T-helper 17 cell (primary cell): ENCODE measurements around the gene SLC9A4. TPM values are rescaled to one million over a fixed set of nuclear protein-coding genes. Genes with fewer than 3 reads are reported as not detected.

ENCODE experiments used
- ATAC-seq: fragments of 150-1000 bp; cut with Tn5 transposase; 2 replicates; pipeline ENCODE4 v1.10.0; 2021; ENCODE audit warnings: mild to moderate bottlenecking, moderate library complexity
- DNase-seq, 3 donors: peaks; one replicate each; pipeline versions ENCODE4 v3.0.0 to v3.0.0-alpha.2; 2020 to 2021
- H3K9me3 ChIP-seq: one replicate; pipeline ENCODE4 v1.7.0; 2013; ENCODE audit warnings: low read length, mild to moderate bottlenecking; ENCODE audit not compliant: control insufficient read depth, poor library complexity, severe bottlenecking
- H3K27ac Mint-ChIP-seq: one replicate; pipeline ENCODE4 v1.8.0; 2022; ENCODE audit warnings: mild to moderate bottlenecking, moderate library complexity, mixed read lengths
- H3K27me3 Mint-ChIP-seq: one replicate; pipeline ENCODE4 v1.8.0; 2022; ENCODE audit warnings: mixed read lengths
- H3K36me3 Mint-ChIP-seq: one replicate; pipeline ENCODE4 v1.8.0; 2022; ENCODE audit warnings: low read depth, mixed read lengths
- H3K4me1 Mint-ChIP-seq: one replicate; pipeline ENCODE4 v1.8.0; 2022; ENCODE audit warnings: mild to moderate bottlenecking, mixed read lengths
- H3K4me3 Mint-ChIP-seq: one replicate; pipeline ENCODE4 v1.8.0; 2022; ENCODE audit warnings: mild to moderate bottlenecking, moderate library complexity, mixed read lengths
- total RNA-seq, 4 donors: library from RNA in 2 of 4; stranded (reverse) in 2 of 4; gene quantifications; one replicate each; pipeline ENCODE4 v1.2.3 and lab custom pipeline; 2022 to 2026

SLC9A4 gene
- total RNA-seq, 2 donors from 2014 or later: 0.12 to 0.18 TPM

DNA sequence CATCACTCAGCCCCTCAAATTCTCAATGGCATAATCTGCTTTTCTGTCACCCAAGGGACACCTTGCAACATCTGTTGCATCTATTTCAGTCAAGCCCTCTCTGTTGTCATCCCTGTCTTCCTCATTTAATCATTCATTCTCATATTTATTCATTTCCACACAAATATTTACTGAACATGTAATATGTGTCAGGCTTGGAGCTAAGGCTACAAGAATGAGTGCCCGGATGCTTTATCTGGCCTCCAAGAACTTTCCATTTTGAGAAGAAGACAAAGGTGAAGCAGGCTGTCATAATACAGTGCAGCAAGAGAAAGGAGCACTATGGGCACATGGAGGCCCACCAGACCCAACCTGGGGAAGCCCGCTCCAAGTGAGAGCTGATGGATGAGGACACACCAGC, 34.4 kb upstream of the SLC9A4 start:
- H3K36me3 Mint-ChIP-seq: peaks cover 4% of the 10 kb centered on the region
- DNase-seq: no peak
- H3K9me3 ChIP-seq: no peaks in the 10 kb centered on the region
- ATAC-seq: no peak
- no peak overlapping the region for H3K27ac Mint-ChIP-seq
- no peak overlapping the region for H3K4me3 Mint-ChIP-seq
- no peaks in the 10 kb centered on the region for H3K27me3 Mint-ChIP-seq
- peaks cover 20% of the 10 kb centered on the region for H3K4me1 Mint-ChIP-seq

DNA sequence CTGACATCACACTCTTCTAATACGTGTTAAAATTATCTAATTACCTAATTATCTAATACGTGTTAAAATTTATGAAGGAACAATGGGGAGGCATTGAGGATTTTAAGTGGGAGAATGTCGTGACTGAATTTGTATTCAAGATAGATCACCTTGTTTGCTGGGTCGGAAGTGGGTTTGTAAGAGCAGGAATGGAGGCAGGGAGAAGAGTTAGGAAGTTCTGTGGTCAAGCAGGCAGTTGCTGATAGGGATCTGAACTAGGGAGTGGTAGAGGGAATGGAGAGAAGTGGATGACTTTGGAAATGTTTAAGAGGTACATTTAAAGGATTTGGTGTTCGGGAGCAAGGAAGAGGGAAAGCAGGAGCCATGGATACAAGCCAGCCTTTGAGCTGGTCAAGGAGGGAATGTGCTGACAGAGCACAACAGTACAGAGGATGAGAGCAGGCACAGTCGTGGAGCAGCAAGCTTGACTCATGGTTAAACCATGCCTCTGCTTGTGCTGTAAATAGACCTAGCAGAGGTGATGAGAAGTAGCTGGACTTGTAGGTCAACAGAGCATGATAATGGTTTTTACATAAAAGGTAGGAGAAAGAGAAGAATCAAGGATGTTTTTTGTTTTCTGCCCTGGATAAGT, 33.8 kb upstream of the SLC9A4 start:
- no peaks in the 10 kb centered on the region for H3K27me3 Mint-ChIP-seq
- no peak overlapping the region for H3K27ac Mint-ChIP-seq
- ATAC-seq (no peak), DNase-seq (no peak)
- no peak overlapping the region for H3K4me3 Mint-ChIP-seq
- H3K36me3 Mint-ChIP-seq: peaks cover 4% of the 10 kb centered on the region
- H3K9me3 ChIP-seq: no peaks in the 10 kb centered on the region
- H3K4me1 Mint-ChIP-seq: peaks cover 20% of the 10 kb centered on the region

DNA sequence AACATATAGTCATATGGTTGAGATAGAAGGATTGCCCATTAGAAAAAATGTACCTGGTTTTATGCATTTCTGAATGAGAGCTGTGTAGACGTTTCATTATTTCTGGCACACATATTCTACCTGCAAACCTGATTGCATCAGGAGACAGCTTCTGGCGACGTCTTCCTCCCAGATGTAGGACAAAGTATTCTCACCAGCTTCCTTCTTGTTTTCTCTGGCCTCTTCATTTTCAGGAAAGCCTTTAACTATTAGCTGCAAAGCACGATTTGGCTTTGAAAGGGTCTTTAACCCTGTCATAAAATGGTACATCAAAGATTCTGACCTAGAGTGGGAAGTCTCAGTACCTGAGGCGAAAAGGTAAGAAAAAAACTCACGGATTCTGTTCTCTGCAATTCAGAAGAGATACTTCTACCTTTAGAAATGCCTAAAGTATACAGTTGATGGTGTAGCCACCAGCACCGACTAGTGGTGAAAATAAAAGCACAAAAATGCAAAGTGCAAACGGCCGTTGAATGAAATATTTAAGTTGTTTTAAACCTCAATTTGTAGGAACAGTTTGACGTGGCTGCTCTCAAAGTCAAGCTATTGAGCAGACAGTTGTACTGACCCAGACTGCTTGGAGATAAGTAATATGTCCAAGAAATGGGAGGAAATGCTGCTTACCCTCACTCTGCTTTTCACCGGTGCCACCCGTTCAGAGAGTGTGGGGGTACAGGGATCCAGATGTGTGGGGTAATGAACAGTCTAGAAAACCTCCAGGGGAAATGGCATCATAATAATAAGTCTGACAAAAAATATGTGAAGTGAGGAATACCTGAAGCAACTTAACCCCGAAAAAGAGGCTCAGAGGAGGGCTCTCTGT, 29.8 kb upstream of the SLC9A4 start:
- no peaks in the 10 kb centered on the region for H3K9me3 ChIP-seq
- Mint-ChIP-seq H3K4me1 (peaks cover 6% of the 10 kb centered on the region), H3K36me3 (no peaks in the 10 kb centered on the region), H3K27me3 (no peaks in the 10 kb centered on the region), H3K4me3 (peak overlapping the region; percentile 68), H3K27ac (no peak overlapping the region)
- ATAC-seq: peak; percentile 87
- peak in 1 of 3 donors; percentile 30 for DNase-seq

DNA sequence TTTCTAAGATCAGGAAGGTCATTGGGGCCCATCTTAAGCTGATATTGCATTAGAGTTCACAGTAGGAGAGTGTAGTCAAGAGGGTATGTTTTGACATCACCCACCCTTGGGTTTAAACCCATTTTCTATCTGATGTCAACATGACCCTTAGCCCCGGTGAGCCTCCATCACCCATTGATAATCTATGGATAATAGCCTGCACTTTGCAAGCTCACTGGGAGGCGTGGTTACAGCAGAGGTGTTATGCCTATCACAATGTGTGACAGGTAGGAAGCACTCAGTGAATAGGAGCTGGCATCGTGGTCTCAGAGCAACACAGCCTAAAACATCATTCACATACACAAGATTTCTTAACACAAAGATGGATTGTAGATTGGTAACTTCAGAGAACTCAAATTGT, 28.8 kb upstream of the SLC9A4 start:
- Mint-ChIP-seq H3K27ac (no peak overlapping the region), H3K4me1 (peaks cover 6% of the 10 kb centered on the region), H3K36me3 (no peaks in the 10 kb centered on the region), H3K4me3 (no peak overlapping the region), H3K27me3 (no peaks in the 10 kb centered on the region)
- no peaks in the 10 kb centered on the region for H3K9me3 ChIP-seq
- no peak for ATAC-seq
- no peak for DNase-seq

DNA sequence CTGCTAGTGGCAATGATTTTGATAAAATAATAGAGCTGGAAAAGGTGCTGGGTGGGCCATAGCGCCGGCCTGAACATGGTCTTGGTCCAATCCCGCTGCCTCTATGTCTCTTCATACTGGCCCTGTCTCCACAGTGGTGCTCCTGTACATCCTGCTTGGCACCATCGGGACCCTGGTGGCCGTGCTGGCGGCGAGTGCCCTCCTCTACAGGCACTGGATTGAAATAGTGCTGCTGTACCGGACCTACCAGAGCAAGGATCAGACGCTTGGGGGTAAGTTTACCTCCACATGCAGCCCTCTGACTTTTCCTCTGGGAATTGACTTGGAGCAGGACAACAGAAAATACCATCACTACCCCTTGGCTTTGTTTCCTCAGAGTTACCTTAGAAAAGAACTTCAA, 26.1 kb upstream of the SLC9A4 start:
- H3K9me3 ChIP-seq: no peaks in the 10 kb centered on the region
- H3K27me3 Mint-ChIP-seq: no peaks in the 10 kb centered on the region
- DNase-seq (no peak), ATAC-seq (no peak)
- no peaks in the 10 kb centered on the region for H3K36me3 Mint-ChIP-seq
- H3K27ac Mint-ChIP-seq: no peak overlapping the region
- H3K4me3 Mint-ChIP-seq: no peak overlapping the region
- peaks cover 6% of the 10 kb centered on the region for H3K4me1 Mint-ChIP-seq

DNA sequence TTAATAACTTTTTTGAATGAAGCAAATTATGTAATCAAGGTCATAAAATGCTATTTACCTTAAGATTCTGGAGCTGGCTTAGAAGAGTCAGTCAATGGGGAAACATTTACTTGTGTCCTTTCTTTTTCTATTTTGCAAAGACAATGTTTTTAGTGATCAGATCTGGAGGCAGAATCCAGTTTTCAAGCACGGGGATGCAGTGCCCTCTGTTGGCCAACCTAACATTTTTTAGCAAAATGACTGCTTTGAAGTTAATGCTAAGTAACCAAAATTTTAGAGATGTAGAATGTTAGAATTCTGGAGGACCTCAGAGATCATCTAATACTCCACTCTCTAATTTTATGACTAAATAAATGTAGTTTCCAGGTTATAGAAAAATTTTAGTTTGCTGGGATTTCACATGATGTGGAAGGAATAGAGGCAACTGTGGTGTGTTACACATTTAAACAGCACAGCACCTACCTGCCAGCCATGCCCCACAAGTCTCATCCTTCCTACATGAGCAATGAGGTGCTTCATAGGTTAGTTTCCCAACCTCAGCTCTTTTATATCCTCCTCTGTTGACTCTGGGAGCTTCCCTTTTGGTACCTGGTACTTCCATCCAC, 23.6 kb upstream of the SLC9A4 start:
- no peak overlapping the region for H3K4me3 Mint-ChIP-seq
- ATAC-seq: no peak

DNA sequence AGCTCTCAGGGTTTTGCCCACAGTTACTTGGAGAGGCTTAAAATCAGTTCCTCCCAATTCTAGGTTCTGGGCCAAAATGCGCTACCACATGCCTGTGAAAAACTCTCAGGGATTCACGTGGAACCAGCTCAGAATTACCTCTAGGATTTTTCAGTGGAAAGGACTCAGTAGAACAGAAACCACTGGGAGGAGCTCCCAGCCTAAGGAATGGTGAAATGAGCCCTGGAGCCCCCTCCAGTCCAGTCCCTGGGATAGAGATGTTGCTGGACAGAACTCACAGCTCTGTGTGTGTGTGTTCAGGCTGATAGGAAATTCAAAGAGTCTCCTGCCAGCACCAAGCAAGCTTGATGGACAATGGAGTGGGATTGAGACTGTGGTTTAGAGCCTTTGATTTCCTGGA, 21.1 kb upstream of the SLC9A4 start:
- no peak for DNase-seq
- H3K9me3 ChIP-seq: no peaks in the 10 kb centered on the region
- H3K36me3 Mint-ChIP-seq: peaks cover 3% of the 10 kb centered on the region
- H3K4me1 Mint-ChIP-seq: peaks cover 2% of the 10 kb centered on the region
- no peak overlapping the region for H3K27ac Mint-ChIP-seq
- peaks cover 8% of the 10 kb centered on the region for H3K27me3 Mint-ChIP-seq
- ATAC-seq: no peak
- no peak overlapping the region for H3K4me3 Mint-ChIP-seq

More for the DNA sequence above, 23.6 kb upstream of the SLC9A4 start:
- Mint-ChIP-seq H3K36me3 (peaks cover 3% of the 10 kb centered on the region), H3K4me1 (peaks cover 2% of the 10 kb centered on the region), H3K27ac (no peak overlapping the region), H3K27me3 (peaks cover under 1% of the 10 kb centered on the region)
- DNase-seq: peak; percentile 22 to 55 (median 29)
- no peaks in the 10 kb centered on the region for H3K9me3 ChIP-seq

DNA sequence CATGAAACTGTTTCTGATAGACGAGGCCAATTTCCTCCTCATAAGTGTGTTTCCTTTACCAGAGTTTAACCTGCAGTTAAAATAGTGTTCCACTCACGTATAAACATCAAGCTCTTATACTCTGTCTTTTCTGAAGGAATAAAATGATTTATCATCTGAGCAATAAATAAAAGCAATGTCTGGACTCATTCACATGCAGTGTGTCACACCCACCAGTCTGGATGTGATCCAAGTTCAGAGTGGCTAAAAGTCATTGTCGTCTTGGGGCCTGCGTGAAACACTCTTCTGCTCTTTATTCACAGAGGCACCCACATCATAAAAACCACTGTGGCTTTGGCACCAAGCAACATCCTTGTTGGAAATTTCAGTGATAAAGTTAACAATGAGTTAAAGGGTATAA, 19.5 kb upstream of the SLC9A4 start:
- Mint-ChIP-seq H3K4me3 (no peak overlapping the region), H3K27me3 (peaks cover 8% of the 10 kb centered on the region), H3K36me3 (peaks cover 3% of the 10 kb centered on the region), H3K4me1 (peaks cover 2% of the 10 kb centered on the region), H3K27ac (no peak overlapping the region)
- ATAC-seq (no peak), DNase-seq (no peak)
- H3K9me3 ChIP-seq: no peaks in the 10 kb centered on the region

DNA sequence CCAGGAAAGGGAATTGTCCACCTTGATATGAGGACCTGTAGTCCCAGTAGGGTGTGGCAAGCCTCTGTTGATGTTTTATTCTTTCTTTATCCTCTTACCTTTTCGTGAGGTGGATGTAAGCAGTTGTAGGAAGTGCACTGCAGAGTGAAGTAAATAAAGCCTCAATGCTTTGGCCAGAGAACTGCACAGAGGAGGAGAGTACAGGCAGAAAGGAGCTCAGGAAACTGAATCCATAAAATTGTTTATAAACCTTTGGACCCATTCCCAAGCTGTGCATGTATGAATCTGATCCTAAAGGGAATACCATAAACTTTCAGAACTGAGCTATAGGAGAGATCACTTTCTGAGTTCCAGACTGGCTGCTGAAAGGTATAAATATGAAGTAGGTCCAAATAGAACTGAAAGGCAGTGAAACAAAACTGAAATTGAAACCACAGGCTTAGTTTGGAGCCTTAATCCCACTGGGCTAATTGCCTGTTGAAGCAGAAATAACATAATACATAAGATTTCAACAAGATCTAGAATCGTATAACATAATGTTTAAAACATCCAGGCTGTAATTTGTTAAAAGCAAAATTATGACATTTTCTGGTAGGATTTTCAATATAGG, 17.9 kb upstream of the SLC9A4 start:
- peaks cover 2% of the 10 kb centered on the region for H3K4me1 Mint-ChIP-seq
- no peak overlapping the region for H3K4me3 Mint-ChIP-seq
- H3K9me3 ChIP-seq: no peaks in the 10 kb centered on the region
- H3K27me3 Mint-ChIP-seq: peaks cover 8% of the 10 kb centered on the region
- H3K36me3 Mint-ChIP-seq: peaks cover 3% of the 10 kb centered on the region
- no peak for ATAC-seq
- DNase-seq: no peak
- H3K27ac Mint-ChIP-seq: no peak overlapping the region

DNA sequence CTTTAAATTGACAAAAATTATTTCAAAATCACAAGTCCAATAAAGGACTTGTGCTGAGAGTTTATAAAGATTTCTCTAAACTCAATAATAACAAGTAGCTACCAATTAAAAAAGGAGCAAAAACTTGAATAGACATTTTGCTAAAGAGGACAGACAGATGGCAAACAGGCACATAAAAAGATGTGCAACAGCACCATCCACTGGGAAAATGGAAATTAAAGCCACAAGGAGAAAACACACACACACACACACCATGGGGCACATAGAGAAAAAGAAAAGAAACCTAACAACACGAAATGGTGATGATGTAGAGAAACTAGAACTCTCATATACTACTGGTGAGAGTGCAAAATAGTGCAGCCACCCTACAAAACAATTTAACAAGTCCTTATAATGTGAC, 12.6 kb upstream of the SLC9A4 start:
- H3K9me3 ChIP-seq: no peaks in the 10 kb centered on the region
- DNase-seq: no peak
- H3K36me3 Mint-ChIP-seq: peaks cover 1% of the 10 kb centered on the region
- H3K4me1 Mint-ChIP-seq: no peaks in the 10 kb centered on the region
- peaks cover 23% of the 10 kb centered on the region for H3K27me3 Mint-ChIP-seq
- no peak overlapping the region for H3K4me3 Mint-ChIP-seq
- H3K27ac Mint-ChIP-seq: no peak overlapping the region
- ATAC-seq: no peak

DNA sequence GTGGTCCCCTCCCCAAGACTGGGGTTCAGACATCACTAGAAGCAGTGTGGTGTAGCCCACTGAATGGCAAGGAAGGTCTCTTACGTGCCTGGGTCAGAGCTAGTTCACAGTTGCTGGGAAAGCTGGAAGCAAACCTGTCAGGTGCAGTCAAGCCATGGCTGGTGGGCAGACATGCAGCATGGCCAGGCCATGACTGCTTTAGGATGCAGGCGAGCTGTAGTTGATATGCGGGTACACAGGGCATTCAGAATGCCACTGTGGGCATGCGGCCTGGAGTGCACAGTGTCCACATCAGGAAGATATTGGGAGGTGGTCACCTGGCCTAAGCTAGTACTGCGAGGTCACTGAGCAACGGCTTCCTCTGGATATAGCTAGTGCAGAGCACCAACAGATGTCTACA, 11.8 kb upstream of the SLC9A4 start:
- H3K27ac Mint-ChIP-seq: no peak overlapping the region
- H3K4me1 Mint-ChIP-seq: no peaks in the 10 kb centered on the region
- H3K27me3 Mint-ChIP-seq: peaks cover 23% of the 10 kb centered on the region
- DNase-seq: no peak
- no peak for ATAC-seq
- no peak overlapping the region for H3K4me3 Mint-ChIP-seq
- no peaks in the 10 kb centered on the region for H3K9me3 ChIP-seq
- peaks cover 3% of the 10 kb centered on the region for H3K36me3 Mint-ChIP-seq

DNA sequence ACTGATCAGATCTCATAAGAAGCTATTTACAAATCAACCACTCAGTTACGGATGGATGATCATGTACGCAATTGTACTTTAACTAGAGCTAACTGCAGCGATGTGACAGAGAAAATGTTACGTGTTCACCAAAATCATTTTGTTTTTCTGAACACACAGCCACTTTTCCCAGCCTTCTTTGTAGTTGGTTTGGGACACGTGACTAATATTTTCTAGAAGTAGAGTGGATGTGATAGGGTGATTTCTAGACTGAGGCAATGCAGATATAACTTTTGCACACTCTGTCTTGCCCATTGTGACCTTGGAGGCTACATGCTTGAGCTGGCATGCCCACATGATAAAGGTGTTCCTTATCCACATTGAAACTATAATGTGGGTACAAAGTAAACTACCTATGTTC, 9.9 kb upstream of the SLC9A4 start:
- H3K27ac Mint-ChIP-seq: no peak overlapping the region
- DNase-seq (no peak), ATAC-seq (no peak)
- H3K36me3 Mint-ChIP-seq: peaks cover 3% of the 10 kb centered on the region
- H3K4me1 Mint-ChIP-seq: no peaks in the 10 kb centered on the region
- H3K9me3 ChIP-seq: no peaks in the 10 kb centered on the region
- H3K27me3 Mint-ChIP-seq: peaks cover 27% of the 10 kb centered on the region
- no peak overlapping the region for H3K4me3 Mint-ChIP-seq

DNA sequence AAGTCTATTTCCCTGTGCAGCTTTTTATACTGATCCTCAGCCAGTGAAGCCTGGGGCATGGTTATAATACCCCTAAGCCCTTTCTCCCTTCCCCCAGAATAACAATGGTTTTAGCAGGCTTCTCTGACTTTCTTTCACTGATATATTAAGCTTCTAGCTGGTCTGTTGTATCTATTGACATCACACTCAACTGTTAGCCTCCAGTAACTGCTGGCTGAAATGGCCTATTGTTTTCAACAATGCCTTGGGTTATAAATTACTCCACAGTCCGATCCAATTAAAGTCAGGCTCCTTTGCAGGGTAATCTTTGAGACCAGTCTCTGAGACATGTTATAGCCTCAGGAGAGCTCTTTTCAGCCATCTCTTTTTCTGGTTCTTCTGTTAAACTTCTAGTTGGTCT, 2.9 kb upstream of the SLC9A4 start:
- H3K9me3 ChIP-seq: no peaks in the 10 kb centered on the region
- H3K27ac Mint-ChIP-seq: no peak overlapping the region
- no peak for DNase-seq
- no peaks in the 10 kb centered on the region for H3K4me1 Mint-ChIP-seq
- H3K4me3 Mint-ChIP-seq: no peak overlapping the region
- peaks cover 3% of the 10 kb centered on the region for H3K36me3 Mint-ChIP-seq
- H3K27me3 Mint-ChIP-seq: peaks cover 20% of the 10 kb centered on the region
- no peak for ATAC-seq
